DMS153 (cell line): ENCODE results near the gene TST.

ENCODE experiments used
- DNase-seq: peaks from one replicate; lab custom pipeline; 2025; lab: John Stamatoyannopoulos, UW

TST gene

DNA sequence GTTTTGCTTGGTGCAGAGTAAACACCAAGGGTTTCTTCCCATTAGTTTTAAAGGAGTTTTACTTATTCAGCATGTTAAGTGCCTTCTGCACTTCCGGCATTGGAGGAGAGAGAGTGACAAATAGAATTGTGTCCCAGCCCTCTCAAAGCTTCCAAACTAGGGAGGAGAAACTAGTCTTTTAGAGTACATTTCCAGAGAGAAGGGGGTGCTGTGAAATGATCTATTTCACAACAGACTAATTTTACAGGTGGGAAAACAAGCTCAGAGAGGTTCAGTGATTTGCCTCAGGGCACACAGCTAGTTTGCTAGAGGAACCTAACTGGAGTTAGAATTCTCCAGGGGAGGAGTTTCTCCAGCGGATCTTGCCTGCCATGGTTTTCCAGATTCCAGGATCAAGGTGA lies 12.9 kb upstream of the TST start:
- DNase-seq, result no peak

DNA sequence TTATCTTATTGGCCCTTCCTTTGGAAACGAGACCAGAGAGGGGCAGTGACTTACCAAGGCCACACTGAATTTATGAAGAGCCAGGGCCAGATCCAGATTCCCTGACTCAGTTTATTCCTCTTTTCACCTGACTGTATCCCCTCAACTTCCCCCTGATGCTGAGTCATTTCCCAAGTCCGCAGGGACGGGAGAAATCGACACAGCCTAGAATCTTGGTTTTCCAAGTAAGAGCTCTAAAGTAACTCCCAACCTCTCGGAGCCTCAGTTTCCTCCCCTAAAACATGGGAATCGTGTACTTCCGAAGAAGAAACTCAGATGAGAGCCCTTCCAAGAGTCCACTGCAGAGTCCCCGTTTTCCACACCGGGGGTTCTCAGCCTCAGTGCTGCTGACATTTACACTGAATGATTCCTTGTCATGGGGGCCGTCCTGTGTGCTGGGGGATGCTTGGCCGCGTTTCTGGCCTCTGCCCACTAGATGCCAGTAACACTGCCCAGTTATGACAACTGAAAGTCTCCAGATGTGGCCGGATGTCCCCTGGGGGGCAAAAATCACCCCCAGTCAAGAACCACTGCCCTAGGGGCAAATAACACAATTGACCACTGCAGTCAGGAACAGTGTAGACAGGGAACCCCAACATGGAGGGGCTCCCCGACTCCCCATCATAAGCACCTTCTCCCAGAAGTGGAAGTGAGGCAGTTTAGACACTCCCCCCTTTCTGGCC lies 11.5 kb upstream of the TST start:
- DNase-seq, result no peak

DNA sequence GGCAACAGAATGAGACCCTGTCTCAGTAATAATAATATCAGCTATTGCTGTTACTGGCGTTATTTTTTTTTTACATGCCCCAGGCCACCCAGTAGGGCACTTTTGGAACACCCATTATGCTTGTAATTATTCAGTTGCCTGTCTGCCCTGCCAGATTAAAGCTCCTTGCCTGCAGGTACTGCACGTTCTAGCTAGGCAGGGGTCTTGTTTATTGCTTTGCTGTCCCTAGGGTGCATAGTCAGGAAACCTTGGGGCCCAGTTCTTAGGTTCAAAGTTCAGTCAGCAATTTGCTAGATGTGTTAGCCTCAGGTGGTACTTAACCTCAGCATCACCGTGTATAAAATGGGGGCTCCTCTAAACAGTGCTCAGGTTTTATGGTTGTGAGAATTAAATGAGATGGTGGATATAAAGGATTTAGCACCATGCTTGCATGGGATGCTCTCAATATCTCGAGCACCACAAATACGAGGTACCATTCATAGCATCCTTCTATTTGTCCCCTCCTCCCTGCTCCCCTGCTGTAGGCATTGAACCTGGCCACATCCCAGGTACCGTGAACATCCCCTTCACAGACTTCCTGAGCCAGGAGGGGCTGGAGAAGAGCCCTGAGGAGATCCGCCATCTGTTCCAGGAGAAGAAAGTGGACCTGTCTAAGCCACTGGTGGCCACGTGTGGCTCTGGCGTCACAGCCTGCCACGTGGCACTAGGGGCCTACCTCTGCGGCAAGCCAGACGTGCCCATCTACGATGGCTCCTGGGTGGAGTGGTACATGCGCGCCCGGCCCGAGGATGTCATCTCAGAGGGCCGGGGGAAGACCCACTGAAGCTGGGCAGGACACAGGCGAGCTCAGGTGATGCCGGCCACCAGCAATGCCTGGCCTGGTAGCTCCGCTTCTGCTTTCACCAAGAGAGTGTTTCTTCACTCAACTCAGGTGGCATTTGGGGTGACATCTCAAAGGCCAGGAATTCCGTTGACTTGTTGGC lies 9.7 kb upstream of the TST start:
- no peak for DNase-seq

DNA sequence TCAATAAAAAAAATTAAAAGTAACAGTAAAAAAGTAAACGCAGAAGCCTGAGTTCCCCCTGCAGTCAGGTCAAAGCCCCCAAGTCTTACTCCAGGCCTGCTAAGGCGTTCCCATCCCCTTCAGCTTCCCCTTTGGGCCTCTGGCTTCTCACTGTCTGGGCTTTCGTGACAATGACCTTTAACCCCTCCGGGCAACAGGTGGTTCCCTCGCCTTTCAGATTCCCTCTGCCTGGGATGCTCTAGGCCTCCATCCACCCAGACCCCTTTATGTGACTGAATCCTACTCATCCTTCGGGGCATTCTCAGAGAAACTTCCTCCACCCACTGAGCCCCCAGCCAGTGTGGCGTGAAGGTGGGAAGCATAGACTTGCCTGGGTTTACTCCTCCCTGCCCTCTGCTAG lies 8.3 kb upstream of the TST start:
- DNase-seq, result no peak

DNA sequence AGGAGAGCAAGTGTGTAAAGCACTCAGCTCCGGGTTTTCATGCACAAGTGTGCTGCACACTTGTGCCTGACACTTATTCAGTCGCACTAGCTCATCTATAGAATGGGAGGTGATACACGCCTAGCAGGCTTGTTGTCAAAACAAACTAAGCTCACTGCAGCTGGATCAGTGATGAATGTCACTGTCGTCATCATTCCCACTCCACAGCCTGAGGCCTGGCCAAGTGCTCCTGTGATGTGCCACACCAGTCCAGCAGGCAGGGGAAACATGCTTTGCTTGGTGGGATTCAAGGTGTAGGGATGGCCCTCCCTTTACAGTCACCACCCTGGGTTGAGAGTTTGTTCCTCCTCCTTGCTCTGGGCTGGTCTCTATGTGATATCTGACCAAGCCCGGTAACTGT lies 7.1 kb upstream of the TST start:
- DNase-seq, result no peak

DNA sequence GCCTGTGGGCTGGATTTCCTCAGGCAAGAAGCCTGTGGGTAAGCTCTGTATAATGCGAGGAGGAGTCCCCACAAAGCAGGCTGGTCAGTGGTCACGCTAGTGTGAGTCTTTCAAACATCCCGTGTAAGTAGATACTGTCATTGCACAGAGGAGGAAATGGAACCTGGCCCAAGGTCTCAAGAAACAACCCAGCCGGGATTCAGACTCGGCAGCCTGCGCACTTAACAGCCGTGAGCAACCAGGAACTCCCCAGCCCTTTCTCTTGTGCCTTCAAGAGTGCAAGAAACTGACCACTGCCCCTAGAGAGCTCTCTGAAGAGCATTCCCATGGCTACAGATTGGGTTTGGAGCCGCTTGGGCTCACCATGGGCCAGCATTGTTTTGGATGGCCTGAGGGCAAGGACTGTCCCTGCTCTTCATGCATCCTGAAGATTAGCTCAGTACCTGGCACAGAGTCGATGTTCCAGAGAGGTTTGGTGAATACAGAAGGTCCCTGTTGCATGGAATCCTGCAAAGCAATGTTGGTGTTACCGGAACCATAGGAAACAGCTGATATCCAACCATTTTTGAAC lies 6.3 kb upstream of the TST start:
- no peak for DNase-seq

DNA sequence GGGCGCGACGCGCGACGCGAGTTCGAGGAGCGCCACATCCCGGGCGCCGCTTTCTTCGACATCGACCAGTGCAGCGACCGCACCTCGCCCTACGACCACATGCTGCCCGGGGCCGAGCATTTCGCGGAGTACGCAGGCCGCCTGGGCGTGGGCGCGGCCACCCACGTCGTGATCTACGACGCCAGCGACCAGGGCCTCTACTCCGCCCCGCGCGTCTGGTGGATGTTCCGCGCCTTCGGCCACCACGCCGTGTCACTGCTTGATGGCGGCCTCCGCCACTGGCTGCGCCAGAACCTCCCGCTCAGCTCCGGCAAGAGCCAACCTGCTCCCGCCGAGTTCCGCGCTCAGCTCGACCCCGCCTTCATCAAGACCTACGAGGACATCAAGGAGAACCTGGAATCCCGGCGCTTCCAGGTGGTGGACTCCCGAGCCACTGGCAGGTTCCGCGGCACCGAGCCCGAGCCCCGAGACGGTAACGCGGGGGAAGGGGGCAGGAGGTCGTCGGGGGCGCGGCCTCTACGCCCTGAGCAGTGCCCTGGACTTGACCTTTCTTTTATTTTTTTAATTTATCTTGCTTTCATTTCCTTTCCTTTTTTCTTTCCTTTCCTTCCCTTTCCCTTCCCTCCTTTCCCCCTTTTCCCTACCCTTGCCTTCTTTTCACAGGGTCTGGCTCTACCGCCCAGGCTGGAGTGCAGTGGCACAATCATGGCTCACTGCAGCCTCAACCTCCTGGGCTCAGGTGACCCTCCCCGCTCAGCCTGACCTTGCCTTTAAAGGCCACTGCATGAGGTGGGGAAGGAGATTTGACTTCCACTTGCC lies 5.3 kb upstream of the TST start:
- DNase-seq, result no peak

DNA sequence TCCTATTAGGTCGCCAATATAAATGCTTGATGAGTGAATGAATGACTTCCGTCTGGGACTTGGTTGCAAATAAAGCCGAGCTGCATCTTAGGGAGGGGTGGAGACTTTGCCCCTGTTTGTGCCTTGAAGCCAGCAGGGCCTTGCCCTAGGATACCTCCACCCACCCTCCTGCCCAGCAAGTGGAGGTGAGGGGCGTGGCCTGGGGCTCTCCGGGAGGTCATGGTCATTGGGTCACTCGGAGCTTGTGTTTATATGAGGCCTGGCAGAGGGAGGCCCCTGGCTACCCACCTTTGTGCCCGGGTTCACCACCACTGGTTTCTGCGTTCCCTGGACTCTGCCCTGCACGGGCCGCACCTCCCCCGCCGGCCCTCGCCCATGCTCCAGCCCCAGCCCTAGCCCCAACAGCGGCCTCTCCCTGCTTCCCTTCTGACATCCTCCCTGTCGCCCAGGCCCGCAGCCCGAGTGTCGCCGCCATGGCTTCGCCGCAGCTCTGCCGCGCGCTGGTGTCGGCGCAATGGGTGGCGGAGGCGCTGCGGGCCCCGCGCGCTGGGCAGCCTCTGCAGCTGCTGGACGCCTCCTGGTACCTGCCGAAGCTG lies 4.6 kb upstream of the TST start:
- DNase-seq, result no peak

DNA sequence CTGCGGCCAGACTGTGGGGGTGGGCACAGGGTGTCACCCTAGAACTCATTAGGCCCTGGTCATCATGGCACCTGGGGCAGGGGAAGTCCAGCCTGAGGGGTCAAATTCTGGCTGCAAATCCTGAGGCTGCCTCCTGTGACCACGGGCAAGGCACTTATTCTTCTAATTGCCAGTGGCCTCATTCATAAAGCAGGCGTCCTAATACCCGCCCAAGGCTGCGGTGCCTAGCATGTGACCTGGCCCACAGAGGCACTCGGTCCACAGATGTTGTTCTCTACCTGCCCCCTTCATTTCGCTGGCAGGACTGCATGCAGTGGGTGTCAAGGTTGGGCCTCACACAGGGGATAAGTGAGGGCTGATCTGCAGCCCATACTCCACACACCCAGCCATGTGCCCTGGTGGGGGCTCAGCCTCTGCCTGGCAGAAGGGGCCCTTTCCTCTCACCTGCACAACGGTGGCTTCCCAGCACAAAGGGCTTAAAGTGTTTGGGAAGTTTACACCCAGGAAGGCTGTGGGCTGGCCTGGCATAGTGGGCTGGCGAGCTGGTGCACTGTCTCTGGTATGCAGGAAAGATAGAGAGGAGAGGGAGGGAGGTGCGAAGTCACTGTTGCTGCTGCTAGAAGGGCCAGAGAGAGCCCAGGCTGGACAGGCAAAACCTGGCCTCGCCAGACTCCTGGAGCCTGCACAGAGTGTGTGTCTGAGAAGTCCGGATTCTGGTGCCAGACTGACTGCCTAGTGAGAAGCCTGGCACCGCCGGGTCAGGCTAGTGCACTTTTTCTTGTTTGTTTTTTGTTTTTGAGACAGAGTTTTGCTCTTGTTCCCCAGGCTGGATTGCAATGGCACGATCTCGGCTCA lies 3.5 kb upstream of the TST start:
- DNase-seq, result no peak

DNA sequence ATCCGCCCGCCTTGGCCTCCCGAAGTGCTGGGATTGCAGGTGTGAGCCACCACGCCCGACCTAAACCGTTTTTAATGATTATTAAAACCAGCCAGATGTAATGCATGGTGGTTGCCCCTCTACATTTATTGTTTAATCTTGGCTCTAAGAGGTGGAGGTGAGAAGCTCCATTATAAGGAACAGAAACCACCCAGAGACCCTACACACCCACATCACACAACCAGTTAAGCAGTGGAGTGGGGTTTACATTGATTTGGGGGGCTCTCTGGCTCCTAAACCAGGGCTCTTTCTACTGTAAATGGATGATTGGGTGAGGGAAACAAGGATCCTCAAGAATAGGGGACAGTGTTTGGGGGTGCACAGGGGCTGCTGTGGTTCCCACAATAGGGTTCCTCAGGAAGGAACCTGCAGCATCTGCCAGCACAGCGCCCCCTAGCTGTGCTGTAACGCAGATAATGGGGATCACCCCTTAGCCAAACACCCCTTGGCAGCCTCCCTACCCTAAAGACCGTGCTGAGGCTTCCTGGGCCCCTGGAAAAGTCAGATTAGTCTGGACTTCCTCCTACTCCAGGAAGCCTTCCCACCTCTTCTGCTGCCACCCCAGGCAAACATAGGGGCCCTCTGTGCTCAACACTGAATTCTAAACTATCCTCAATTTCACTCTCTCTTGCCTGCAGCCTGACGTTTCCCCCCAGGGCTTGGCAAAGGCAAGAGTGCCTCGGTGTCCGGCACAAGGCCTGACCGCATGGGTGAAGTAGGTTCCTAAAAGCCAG lies 2.6 kb upstream of the TST start:
- DNase-seq, result no peak

DNA sequence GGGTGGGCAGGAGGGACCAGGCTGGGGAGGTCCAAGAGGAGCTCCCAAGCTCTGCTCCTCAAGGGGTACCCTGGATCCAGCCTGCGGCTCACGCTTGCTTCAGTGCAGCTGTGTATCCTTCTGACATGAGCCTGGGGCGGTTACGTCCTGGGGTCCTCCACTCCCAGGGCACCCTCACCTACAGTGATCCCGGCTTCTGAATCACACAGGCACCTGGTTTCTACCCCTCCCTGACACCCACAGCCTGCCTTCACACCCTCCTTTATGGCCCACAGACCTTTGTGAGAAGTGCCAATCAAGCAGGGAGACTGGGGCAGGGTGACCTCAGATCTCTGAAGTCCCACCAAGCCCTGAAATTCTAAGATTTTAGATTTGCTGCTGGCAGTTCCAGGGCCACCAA lies 1.8 kb upstream of the TST start:
- DNase-seq, result no peak

DNA sequence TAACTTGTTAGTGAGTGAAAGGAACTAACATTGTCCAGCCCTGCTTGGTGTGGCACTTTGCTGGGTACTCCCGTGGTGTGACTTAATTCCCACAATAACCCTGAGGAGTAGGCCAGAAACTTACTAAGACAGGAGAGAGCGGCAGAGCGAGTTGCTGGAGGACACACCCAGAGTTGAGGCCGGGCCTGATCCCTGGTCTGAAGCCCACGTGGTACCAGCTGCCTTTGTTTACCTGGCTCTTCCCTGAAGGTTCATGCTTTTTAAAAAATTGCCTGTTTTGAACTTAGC lies 889 bp upstream of the TST start:
- no peak for DNase-seq

DNA sequence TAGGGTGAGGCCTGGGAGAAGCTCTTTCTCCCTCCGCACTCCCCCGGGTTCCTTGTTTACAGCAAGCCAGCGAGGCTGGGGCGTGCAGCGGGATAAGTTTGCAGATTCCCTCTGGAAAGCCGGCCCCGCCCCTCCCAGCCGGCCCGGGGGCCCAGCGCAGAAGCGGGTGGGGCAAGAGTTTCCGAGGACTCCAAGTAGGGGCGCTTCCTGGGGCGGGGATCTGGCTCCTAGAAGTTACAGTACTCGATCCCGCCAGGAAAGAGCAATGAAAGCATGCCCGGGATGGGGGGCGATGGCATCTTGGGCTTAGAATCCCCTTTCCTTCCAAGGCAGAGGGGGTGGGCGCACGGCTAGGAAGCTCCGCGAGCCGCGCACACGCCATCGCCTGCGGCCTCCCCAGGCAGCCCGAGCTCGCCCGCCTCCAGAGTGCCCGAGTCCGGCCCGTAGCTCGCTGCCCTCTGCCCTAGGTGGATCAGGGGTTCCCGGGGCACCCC lies 385 bp downstream of the TST start:
- no peak for DNase-seq

DNA sequence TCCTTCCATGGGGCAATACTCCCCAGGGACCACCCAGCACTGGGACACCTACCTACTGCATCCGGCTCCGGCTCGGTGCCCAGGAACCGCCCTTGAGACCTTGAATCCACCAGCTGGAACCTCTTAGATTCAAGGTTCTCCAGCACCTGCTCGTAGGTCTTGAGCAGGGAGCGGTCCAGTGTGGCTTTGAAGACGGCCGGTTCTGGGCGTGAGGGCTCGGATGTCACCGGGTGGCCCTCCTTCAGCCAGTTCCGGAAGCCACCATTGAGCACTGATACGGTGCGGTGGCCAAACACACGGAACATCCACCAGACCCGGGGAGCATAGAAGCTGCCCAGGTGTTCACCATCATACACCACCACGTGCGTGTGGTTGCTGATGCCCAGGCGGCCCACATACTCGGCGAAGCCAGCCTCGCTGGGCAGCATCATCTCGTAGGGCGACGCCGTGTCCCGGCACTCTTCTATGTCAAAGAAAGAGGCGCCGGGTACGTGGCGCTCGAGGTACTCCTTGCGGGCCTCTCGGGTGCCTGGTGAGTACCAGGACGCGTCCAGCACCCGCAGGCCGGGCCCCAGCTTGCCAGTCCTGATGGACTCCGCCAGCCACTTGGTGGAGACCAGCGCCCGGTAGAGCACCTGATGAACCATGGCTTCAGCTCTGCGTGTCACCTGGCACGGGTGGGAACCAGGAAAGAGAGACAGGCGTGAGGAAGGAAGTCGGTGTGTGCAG lies 997 bp downstream of the TST start:
- no peak for DNase-seq

DNA sequence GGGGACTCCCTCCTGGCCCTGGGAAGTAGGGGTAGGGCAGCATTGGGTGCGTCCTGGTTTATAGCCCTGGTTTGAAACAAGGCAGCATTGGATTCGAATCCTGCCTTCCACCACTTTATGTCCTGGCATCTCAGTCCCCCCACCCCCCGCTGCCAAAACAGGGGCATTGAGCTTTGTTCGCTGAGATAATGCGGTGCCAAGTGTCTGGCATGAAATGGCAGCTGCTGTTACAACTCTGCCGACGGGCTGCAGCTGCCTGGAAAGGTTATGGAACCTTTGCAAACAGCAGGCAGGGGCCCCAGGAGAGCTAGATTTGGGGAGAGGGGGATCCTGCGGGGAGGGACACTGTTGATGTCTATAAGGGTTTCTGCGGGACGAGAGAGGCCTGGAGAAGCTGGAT lies 1.9 kb downstream of the TST start:
- DNase-seq, result no peak

DNA sequence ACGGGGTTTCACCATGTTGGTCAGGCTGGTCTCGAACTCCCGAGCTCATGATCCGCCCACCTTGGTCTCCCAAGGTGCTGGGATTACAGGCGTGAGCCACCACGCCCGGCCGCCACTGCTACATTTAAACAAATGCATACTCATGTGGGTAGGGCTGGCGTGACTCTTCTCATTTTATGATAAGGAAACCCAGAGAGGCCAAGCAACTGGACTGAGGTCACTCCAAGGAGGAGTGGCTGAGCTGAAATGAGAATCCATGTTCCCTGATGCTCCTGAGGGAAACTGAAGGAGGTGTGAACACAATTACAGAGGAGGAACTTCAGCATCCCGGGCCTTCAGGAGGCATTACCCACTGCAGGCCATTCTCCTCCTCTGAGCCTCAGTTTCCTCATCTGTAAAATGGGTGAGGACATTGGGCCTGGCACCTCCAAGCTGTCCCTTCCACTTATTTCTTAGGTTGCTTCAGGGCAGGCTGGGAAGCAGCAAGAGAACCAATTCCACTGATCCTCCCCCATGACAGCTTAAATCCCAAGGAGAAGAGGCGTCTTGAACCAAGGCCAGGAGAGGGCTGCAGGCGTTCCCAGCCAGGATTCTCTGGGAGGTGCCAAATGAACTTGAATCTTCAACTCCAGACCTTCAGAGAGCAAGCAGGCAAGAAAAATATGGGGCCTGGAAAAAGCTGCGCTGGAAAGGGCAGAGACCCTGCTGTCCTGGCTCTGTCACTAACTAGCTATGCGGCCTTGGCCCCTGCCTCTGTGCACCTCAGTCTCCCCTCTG lies 2.9 kb downstream of the TST start:
- DNase-seq, result no peak

DNA sequence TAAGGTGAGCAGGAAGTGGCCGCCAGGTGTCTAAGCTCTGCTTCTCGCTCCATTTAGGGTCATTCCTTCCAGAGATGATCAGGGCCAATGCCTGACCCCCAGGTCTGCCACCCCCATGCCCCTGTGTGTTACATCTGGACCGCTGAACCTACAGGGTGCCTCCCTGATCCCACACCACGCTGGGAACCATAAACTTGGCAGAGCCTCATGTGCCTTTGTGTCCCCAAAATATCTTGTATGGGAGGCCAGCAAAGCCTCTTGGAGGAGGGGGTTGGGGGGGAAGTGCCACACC lies 3.7 kb downstream of the TST start:
- DNase-seq, result no peak

DNA sequence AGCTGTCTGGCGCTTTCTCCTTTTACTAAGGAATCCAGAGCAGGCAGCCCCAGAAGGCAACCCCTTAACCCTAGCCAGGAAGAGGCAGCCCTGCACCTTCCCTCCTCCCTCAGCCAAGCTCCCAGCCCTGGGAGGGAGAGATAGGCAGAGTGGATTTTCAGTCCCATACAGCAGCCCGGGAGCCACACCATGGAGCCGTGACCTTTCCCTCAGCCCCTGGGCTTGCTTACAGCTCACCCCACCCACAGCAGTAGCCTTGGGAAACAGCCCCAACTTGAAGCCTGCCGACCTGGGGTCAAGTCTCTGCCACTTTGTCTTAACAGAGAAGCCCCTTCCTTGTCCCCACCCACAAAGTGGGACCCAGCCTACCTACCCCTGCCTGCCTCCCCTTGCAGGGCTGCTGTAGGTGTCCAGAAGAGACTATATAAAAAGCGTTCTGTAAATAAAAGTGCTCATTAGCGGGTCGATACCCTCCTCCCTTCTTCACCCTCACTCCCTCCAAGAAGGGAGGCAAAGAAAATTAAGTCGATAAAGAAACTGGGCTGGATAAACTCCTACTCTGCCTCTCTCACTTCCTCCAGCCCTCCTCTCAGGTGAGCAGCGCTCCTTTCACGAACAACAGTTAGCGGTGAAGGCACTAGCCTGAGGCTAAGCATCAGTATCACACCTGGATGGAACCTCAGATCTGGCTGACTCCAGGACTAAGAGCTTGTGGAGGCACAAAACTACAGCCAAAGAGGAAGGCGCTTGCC lies 4.2 kb downstream of the TST start:
- DNase-seq, result no peak
